Activated naive CD8-positive, alpha-beta T cell (primary cell): Measurements from ENCODE around the gene ITFG1.
"Not testable (repeated sequence)": the region's sequence is repeated elsewhere in the genome, so short reads cannot be mapped to it uniquely, and the experiment has no call there.

Experiments used
- H3K27ac Mint-ChIP-seq: one replicate; pipeline ENCODE4 v1.8.0; 2021; ENCODE audit warnings: mixed read lengths
- H3K27me3 Mint-ChIP-seq: one replicate; pipeline ENCODE4 v1.8.0; 2021; ENCODE audit warnings: mixed read lengths
- H3K36me3 Mint-ChIP-seq: one replicate; pipeline ENCODE4 v1.8.0; 2021; ENCODE audit warnings: mixed read lengths
- H3K4me1 Mint-ChIP-seq: one replicate; pipeline ENCODE4 v1.8.0; 2021; ENCODE audit warnings: low read depth, mixed read lengths
- H3K4me3 Mint-ChIP-seq: one replicate; pipeline ENCODE4 v1.8.0; 2021; ENCODE audit warnings: mild to moderate bottlenecking, mixed read lengths
- H3K9me3 Mint-ChIP-seq: one replicate; pipeline ENCODE4 v1.8.0; 2021; ENCODE audit warnings: low read depth, mixed read lengths

The ITFG1 gene

GRCh38 chr16:47359478-47359877 is 101.4 kb downstream of the ITFG1 start:
- Mint-ChIP-seq H3K4me3 (no peak overlapping the region), H3K27ac (no peak overlapping the region), H3K27me3 (no peaks in the 10 kb centered on the region), H3K9me3 (no peaks in the 10 kb centered on the region), H3K36me3 (peaks cover 36% of the 10 kb centered on the region), H3K4me1 (no peaks in the 10 kb centered on the region)

- Mint-ChIP-seq H3K4me1 (no peaks in the 10 kb centered on the region), H3K27me3 (no peaks in the 10 kb centered on the region), H3K27ac (no peak overlapping the region), H3K9me3 (no peaks in the 10 kb centered on the region), H3K36me3 (peaks cover 42% of the 10 kb centered on the region), H3K4me3 (no peak overlapping the region)
Observed at GRCh38 chr16:47358816-47359215, 102.0 kb downstream of the ITFG1 start.

- H3K27ac Mint-ChIP-seq, H3K9me3 Mint-ChIP-seq, H3K4me1 Mint-ChIP-seq, H3K27me3 Mint-ChIP-seq, H3K4me3 Mint-ChIP-seq: not testable (repeated sequence)
- H3K36me3 Mint-ChIP-seq: peaks cover 63% of the 10 kb centered on the region
Observed at GRCh38 chr16:47349029-47349428, 111.8 kb downstream of the ITFG1 start.

- H3K4me1 Mint-ChIP-seq, H3K9me3 Mint-ChIP-seq, H3K27me3 Mint-ChIP-seq, H3K4me3 Mint-ChIP-seq, H3K27ac Mint-ChIP-seq: not testable (repeated sequence)
- H3K36me3 Mint-ChIP-seq: peaks cover 52% of the 10 kb centered on the region
Observed at GRCh38 chr16:47347021-47347696, 113.7 kb downstream of the ITFG1 start.

GRCh38 chr16:47342055-47342454 is 118.8 kb downstream of the ITFG1 start:
- no peak overlapping the region for H3K4me3 Mint-ChIP-seq
- peaks cover 51% of the 10 kb centered on the region for H3K36me3 Mint-ChIP-seq
- peaks cover 17% of the 10 kb centered on the region for H3K9me3 Mint-ChIP-seq
- peaks cover 2% of the 10 kb centered on the region for H3K4me1 Mint-ChIP-seq
- H3K27ac Mint-ChIP-seq: no peak overlapping the region
- H3K27me3 Mint-ChIP-seq: no peaks in the 10 kb centered on the region

GRCh38 chr16:47330562-47330961 is 130.3 kb downstream of the ITFG1 start:
- not testable (repeated sequence) for H3K4me3 Mint-ChIP-seq, H3K27me3 Mint-ChIP-seq, H3K9me3 Mint-ChIP-seq

GRCh38 chr16:47324309-47324708 is 136.6 kb downstream of the ITFG1 start:
- H3K27ac Mint-ChIP-seq, H3K4me1 Mint-ChIP-seq, H3K4me3 Mint-ChIP-seq, H3K9me3 Mint-ChIP-seq, H3K27me3 Mint-ChIP-seq: not testable (repeated sequence)
- H3K36me3 Mint-ChIP-seq: peaks cover 21% of the 10 kb centered on the region

More at GRCh38 chr16:47330562-47330961, 130.3 kb downstream of the ITFG1 start:
- H3K36me3 Mint-ChIP-seq: peaks cover 37% of the 10 kb centered on the region
- not testable (repeated sequence) for H3K4me1 Mint-ChIP-seq, H3K27ac Mint-ChIP-seq

GRCh38 chr16:47323241-47323640 is 137.6 kb downstream of the ITFG1 start:
- no peaks in the 10 kb centered on the region for H3K4me1 Mint-ChIP-seq
- peaks cover 14% of the 10 kb centered on the region for H3K36me3 Mint-ChIP-seq
- H3K27ac Mint-ChIP-seq: no peak overlapping the region
- H3K4me3 Mint-ChIP-seq: no peak overlapping the region
- no peaks in the 10 kb centered on the region for H3K9me3 Mint-ChIP-seq
- no peaks in the 10 kb centered on the region for H3K27me3 Mint-ChIP-seq

GRCh38 chr16:47320546-47321310 is 140.1 kb downstream of the ITFG1 start:
- H3K4me3 Mint-ChIP-seq: no peak overlapping the region
- H3K9me3 Mint-ChIP-seq: no peaks in the 10 kb centered on the region
- H3K4me1 Mint-ChIP-seq: no peaks in the 10 kb centered on the region
- H3K27me3 Mint-ChIP-seq: no peaks in the 10 kb centered on the region
- no peak overlapping the region for H3K27ac Mint-ChIP-seq
- H3K36me3 Mint-ChIP-seq: peaks cover 9% of the 10 kb centered on the region

- no peak overlapping the region for H3K27ac Mint-ChIP-seq
- H3K9me3 Mint-ChIP-seq: no peaks in the 10 kb centered on the region
- H3K36me3 Mint-ChIP-seq: peaks cover 6% of the 10 kb centered on the region
- H3K4me1 Mint-ChIP-seq: no peaks in the 10 kb centered on the region
- H3K27me3 Mint-ChIP-seq: no peaks in the 10 kb centered on the region
- no peak overlapping the region for H3K4me3 Mint-ChIP-seq
Observed at GRCh38 chr16:47317465-47318240, 143.2 kb downstream of the ITFG1 start.

GRCh38 chr16:47316442-47317015 is 144.3 kb downstream of the ITFG1 start:
- no peak overlapping the region for H3K27ac Mint-ChIP-seq
- H3K36me3 Mint-ChIP-seq: peaks cover 8% of the 10 kb centered on the region
- no peak overlapping the region for H3K4me3 Mint-ChIP-seq
- no peaks in the 10 kb centered on the region for H3K9me3 Mint-ChIP-seq
- H3K27me3 Mint-ChIP-seq: no peaks in the 10 kb centered on the region
- H3K4me1 Mint-ChIP-seq: no peaks in the 10 kb centered on the region

GRCh38 chr16:47311738-47312505 is 148.9 kb downstream of the ITFG1 start:
- Mint-ChIP-seq H3K9me3 (no peaks in the 10 kb centered on the region), H3K27ac (no peak overlapping the region)

GRCh38 chr16:47310792-47311211 is 150.1 kb downstream of the ITFG1 start:
- peaks cover 29% of the 10 kb centered on the region for H3K36me3 Mint-ChIP-seq

More at GRCh38 chr16:47311738-47312505, 148.9 kb downstream of the ITFG1 start:
- H3K4me3 Mint-ChIP-seq: no peak overlapping the region
- H3K36me3 Mint-ChIP-seq: peaks cover 29% of the 10 kb centered on the region
- no peaks in the 10 kb centered on the region for H3K27me3 Mint-ChIP-seq
- no peaks in the 10 kb centered on the region for H3K4me1 Mint-ChIP-seq

GRCh38 chr16:47309581-47310312 is 151.1 kb downstream of the ITFG1 start:
- Mint-ChIP-seq H3K27ac (no peak overlapping the region), H3K36me3 (peaks cover 40% of the 10 kb centered on the region), H3K27me3 (no peaks in the 10 kb centered on the region), H3K9me3 (no peaks in the 10 kb centered on the region), H3K4me3 (no peak overlapping the region), H3K4me1 (no peaks in the 10 kb centered on the region)

More at GRCh38 chr16:47310792-47311211, 150.1 kb downstream of the ITFG1 start:
- no peak overlapping the region for H3K27ac Mint-ChIP-seq
- H3K4me1 Mint-ChIP-seq: no peaks in the 10 kb centered on the region
- H3K9me3 Mint-ChIP-seq: no peaks in the 10 kb centered on the region
- no peak overlapping the region for H3K4me3 Mint-ChIP-seq
- no peaks in the 10 kb centered on the region for H3K27me3 Mint-ChIP-seq
